HUES6 (cell line): ENCODE results near the gene GNAT1.

Experiments used
- H3K27ac ChIP-seq: 2 replicates; pipeline ENCODE4 v1.7.0; 2013; ENCODE audit warnings: low read depth, mild to moderate bottlenecking, low read length, inconsistent platforms
- H3K27me3 ChIP-seq: 2 replicates; pipeline ENCODE4 v1.6.1; 2013; ENCODE audit warnings: low read length; ENCODE audit not compliant: control insufficient read depth, insufficient read depth
- H3K36me3 ChIP-seq: 2 replicates; pipeline ENCODE4 v1.6.1; 2013; ENCODE audit warnings: low read length; ENCODE audit not compliant: control insufficient read depth, insufficient read depth
- H3K4me1 ChIP-seq: 2 replicates; pipeline ENCODE4 v1.6.1; 2013; ENCODE audit warnings: low read length; ENCODE audit not compliant: control insufficient read depth, insufficient read depth
- H3K4me3 ChIP-seq: 2 replicates; pipeline ENCODE4 v1.5.1; 2013; ENCODE audit warnings: low read depth, low read length
- H3K9ac ChIP-seq: one replicate; pipeline ENCODE4 v1.6.1; 2013; ENCODE audit warnings: mild to moderate bottlenecking, low read length
- H3K9me3 ChIP-seq: 2 replicates; pipeline ENCODE4 v1.6.1; 2013; ENCODE audit warnings: low read depth, low read length; ENCODE audit not compliant: control insufficient read depth, insufficient read depth

GNAT1 gene

DNA sequence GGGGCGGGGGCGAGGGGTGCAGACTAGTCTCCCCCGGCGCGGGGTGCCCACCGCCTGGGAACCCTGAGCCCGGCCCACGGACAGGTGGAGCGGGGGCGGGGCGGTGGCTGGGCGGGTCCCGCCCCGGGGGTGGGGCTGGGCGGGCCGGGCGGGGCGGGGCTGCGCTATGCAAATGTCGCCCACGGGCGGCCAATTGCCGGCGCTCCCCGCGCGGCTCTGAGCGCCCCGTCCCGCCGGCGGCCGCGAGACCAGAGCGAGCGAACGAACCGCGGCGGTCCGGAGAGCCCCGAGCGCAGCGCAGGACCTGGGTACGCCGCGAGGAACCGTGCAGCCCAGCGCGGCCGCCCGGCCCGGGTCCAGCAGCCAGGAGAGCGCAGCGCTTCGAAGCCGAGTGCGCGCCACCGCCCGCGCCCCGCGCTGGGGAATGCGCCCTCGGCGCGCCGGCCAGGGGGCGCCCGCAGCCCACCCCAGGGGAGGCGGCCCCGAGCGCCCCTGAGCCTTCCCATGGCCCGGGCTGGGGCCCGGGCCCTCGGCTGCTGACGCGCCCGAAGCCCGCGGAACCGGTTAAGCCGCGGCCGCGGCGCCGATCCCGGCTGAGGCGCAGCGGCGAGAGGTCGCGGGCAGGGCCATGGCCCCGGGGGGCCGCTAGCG is 36.4 kb upstream of the GNAT1 start, which contains the start of gene SEMA3F:
Gene SEMA3F, plus strand, starts transcription at position 485 of the 651 bp plus-strand sequence. CDS start 4,299 bp downstream, outside the sequence.
- Histone ChIP-seq H3K27ac (no peak within 1 kb of the TSS), H3K9me3 (no peaks in the 10 kb centered on the region), H3K36me3 (peaks cover under 1% of the 10 kb centered on the region; the same call in 1 of the 2 replicates), H3K4me3 (peak within 1 kb of the TSS; percentile 75), H3K9ac (peak within 1 kb of the TSS; percentile 64), H3K27me3 (peaks cover 41% of the 10 kb centered on the region), H3K4me1 (peaks cover 66% of the 10 kb centered on the region)

DNA sequence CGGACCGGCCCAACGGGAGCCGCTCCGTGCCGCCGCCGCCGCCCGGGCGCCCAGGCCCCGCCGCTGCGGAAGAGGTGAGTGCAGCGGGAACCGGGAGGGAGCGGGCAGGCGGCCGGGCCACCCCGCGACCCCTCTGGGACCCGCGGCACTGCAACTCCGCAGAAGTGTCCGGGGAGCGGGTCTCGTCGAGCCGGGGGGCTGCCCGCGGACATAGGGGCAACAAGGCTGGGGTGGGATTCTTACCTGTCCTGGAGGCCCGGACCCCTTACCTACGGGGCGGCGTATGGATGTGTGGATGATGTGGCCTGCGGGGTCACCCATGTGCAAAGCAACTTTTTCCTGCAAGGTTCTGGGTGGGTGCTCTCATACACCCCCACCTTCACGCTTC is 35.9 kb upstream of the GNAT1 start:
- peak overlapping the region; percentile 64 for H3K9ac ChIP-seq

DNA sequence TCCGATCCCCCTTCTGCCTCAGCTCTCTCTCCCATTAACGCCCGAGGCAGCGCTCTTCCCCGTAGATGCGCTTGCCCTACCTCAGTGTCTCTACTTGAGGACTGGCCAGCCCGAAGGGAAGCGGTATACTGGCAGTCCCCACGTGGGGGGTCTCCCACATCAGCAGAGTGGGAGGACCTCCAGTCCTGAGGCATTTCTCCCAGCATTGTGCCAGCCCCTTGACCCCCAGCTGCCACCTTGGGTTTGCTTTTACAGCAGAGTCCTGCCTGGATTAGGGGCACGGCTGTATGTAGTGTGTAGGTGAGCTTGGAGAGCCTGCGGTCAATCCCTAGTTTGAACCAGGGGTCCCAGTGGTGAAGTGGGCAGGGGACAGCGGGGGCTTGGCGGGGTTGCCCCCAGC is 35.5 kb upstream of the GNAT1 start:
- Histone ChIP-seq H3K27ac (no peak overlapping the region), H3K9me3 (no peaks in the 10 kb centered on the region), H3K4me1 (peaks cover 64% of the 10 kb centered on the region), H3K4me3 (peak overlapping the region; percentile 75), H3K9ac (peak overlapping the region; percentile 64), H3K27me3 (peaks cover 41% of the 10 kb centered on the region), H3K36me3 (peaks cover 4% of the 10 kb centered on the region; the same call in 1 of the 2 replicates)

More for the DNA sequence above, 35.9 kb upstream of the GNAT1 start:
- H3K36me3 ChIP-seq = peaks cover 4% of the 10 kb centered on the region; the same call in 1 of the 2 replicates
- H3K27ac ChIP-seq = no peak overlapping the region
- H3K4me1 ChIP-seq = peaks cover 66% of the 10 kb centered on the region
- peaks cover 41% of the 10 kb centered on the region for H3K27me3 ChIP-seq
- H3K4me3 ChIP-seq = peak overlapping the region; percentile 75
- no peaks in the 10 kb centered on the region for H3K9me3 ChIP-seq

DNA sequence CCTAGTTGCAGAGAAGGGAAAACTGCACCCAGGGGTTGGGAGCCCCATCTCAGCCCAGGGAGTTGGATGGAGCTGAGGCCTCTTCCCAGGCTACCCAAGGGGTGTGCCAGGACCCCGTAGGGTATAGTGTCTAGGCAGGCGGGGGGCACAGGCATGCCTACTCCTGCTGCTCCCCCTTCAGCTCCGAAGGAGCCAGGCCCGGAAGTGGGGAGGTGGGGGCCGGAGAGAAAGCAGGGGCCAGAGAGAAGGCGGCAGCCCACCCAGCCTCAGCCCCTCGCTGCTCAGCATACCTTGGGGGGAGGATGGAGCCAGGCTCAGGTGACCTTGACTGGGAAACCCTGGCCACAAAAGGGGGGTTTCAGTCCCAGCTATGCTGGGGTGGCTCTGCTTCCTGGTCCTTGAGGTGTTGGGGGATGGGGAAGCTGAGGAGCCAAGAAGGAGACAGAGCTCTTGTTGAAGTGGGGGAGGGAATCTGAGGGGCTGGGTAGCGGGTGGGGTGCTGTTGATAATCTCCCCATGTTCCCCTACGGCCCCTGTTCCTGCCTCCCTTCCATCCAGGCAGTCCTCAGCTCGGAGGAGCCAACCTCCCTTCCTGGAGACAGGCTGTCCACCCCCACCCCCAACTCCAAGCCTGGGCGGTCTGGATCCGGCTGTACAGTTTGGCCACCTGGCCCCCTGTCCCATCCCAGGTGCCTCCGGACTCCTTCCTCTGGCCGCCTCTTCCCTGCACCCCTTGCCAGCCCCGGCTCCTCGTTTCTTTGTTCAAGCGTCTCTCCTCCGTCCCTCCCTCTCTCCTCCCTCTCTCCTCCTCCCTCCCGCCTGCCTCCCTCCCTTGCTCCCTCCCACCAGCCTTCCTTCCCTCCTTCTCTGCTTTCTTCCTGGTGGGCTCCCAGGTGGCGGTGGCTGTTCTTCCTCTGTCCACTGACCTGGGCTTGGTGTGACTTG is 34.6 kb upstream of the GNAT1 start:
- H3K9ac ChIP-seq = peak overlapping the region; percentile 22
- H3K4me3 ChIP-seq = peak overlapping the region; percentile 75
- H3K27ac ChIP-seq = no peak overlapping the region
- peaks cover 60% of the 10 kb centered on the region for H3K4me1 ChIP-seq
- H3K9me3 ChIP-seq = no peaks in the 10 kb centered on the region
- H3K27me3 ChIP-seq = peaks cover 39% of the 10 kb centered on the region
- peaks cover 12% of the 10 kb centered on the region for H3K36me3 ChIP-seq

DNA sequence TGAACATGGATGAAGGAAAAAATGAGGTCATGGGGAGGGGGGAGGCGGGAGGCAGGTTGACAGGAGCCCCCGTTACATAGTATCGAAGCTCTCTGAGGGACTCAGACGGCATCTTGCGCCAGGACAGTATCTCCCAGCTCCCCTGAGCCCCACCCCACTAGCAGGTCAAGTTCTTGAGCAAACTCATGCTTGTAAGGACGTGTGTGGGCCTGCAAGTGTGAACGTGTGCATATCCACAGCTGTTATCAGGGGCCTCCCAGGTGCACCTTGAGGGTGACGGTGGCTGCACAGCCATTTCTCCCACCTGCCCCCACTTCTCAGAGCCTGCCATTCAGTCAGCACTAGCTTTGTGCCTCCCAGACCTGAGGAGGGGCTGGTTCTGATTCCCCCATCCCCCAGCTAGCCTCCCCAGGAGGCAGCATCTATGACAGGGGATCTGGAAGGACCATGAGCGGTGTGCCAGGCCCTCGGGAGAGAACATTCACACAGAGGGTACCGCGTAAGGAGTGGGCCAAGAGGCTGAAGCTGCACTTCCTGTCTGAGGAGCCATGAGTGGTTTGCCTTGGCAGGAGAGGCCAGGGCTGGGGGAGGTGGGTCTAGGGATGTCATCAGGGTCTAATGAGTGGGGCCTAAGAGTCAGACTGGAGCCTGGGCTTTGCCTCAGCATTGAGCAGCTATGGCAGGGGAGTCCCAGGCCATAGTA is 33.4 kb upstream of the GNAT1 start:
- Histone ChIP-seq H3K27ac (no peak overlapping the region), H3K9me3 (no peaks in the 10 kb centered on the region), H3K4me1 (peaks cover 57% of the 10 kb centered on the region), H3K4me3 (no peak overlapping the region), H3K27me3 (peaks cover 31% of the 10 kb centered on the region), H3K9ac (no peak overlapping the region), H3K36me3 (peaks cover 17% of the 10 kb centered on the region)

DNA sequence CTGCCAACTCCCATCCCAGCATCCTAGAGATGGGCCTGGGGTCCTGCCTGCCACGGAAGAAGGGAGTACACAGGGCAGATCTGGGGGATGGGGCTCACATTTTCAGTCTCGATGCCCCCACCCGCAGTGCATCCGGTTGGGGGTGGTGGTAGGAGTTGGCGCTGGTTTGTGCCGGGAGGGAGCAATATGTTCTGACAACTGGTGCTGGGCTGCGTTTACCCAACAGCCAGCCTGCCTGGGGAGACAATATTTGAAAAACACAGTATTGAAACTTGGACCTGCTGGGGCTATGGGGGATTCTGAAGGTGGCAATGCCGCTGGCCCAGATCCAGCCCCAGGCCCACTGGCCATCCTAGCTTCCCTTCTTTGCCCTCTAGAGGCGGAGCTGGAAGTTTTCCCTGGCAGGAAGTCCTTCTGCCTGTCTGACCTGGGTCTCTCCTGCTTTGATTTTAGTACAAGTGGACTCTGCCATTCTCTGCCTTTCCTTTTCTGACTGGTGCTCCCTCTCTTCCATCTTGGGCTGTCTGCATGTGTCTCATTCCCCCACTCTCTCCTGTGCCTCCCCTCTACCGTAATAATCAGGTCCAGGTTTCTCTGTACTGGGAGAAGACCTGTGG is 32.8 kb upstream of the GNAT1 start:
- no peak overlapping the region for H3K27ac ChIP-seq
- peaks cover 57% of the 10 kb centered on the region for H3K4me1 ChIP-seq
- H3K36me3 ChIP-seq = peaks cover 17% of the 10 kb centered on the region

DNA sequence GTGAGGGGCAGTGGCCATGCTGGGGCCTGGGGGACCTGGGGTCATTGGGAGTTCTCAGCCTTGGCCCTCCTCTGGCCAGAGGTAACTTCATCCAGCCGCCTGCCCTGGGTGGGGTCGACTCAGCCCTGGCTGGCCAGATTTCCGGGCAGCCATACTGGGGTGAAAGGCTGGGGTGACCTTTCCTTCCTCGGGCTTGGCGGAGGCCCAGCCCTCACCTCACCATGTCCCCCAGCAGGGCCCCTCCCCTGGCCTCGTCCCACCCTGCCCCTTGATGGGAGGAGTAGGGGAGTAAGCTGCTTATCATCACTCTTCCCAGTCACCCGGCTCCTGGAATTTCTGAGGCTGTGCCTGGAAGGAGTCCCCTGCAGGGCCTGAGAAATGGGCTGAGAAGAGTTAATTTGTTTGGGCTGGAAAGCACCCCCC is 30.8 kb upstream of the GNAT1 start:
- H3K9me3 ChIP-seq = no peaks in the 10 kb centered on the region
- H3K4me3 ChIP-seq = no peak overlapping the region
- peaks cover 65% of the 10 kb centered on the region for H3K4me1 ChIP-seq
- no peak overlapping the region for H3K27ac ChIP-seq
- peaks cover 14% of the 10 kb centered on the region for H3K27me3 ChIP-seq
- H3K36me3 ChIP-seq = peaks cover 22% of the 10 kb centered on the region
- no peak overlapping the region for H3K9ac ChIP-seq

More for the DNA sequence above, 32.8 kb upstream of the GNAT1 start:
- H3K9me3 ChIP-seq = no peaks in the 10 kb centered on the region
- H3K4me3 ChIP-seq = no peak overlapping the region
- H3K9ac ChIP-seq = no peak overlapping the region
- peaks cover 24% of the 10 kb centered on the region for H3K27me3 ChIP-seq

DNA sequence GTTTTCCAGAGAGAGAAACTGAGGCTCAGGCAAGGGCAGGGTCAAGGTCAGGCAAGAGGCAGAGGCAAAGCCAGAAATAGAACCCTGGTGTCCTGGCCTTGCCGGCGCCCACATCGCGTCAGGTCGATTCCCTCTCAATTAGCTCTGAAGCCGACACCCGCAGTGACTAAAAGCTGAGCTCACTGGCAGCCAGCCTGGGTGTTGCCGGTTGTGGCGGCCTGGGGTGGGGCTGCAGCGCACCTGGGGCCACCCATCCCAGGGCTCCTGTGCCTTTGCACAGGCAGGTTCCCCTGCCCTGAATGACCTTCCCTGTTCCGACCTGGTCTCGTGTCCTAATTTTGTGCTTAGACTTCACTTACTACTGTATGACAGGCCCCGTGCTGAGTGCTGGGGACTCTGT is 30.1 kb upstream of the GNAT1 start:
- H3K27me3 ChIP-seq = peaks cover 6% of the 10 kb centered on the region
- peaks cover 22% of the 10 kb centered on the region for H3K36me3 ChIP-seq
- H3K4me1 ChIP-seq = peaks cover 66% of the 10 kb centered on the region
- H3K27ac ChIP-seq = no peak overlapping the region
- no peak overlapping the region for H3K9ac ChIP-seq
- no peaks in the 10 kb centered on the region for H3K9me3 ChIP-seq
- no peak overlapping the region for H3K4me3 ChIP-seq

DNA sequence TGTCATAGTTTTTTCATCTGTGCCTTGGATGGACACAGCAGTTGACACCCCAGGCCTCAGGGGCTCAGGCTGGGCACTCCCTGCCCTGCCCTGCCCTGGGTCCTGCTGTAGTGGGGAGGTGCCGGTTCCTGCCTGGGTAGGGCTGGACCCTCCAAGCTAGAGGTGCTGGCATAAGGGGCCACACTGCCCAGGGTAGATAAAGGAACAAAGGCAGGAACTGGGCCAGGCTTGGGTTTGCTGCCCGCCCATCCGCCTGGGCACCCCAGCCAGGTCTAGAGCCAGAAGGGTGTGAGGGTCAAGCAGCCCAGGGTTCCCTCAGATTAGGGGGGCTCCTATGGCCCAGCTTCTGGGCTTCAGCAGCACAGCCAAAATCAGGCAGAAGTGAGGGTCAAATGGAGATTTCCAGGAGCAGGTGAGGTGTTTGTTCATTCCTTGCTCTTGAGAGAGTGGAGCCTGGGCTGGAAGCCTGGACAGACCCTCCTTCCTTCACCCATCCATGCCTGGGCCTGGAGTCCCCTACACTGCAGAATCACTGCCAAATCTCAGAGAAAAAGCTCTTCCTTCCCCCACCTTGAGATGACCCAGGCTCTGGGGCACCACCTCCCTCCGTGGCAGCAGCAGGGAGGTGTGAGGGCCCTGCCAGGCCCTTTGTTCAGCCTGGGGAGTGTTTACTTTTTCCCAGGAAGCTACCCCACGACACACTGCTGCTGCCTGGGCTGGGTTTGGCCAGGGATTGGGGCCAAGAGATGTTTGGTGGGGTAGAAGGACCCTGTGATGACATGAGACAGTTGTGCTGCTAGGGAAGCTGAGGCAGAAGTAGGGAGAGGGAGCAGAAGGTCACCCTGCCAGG is 29.2 kb upstream of the GNAT1 start:
- no peak overlapping the region for H3K27ac ChIP-seq
- H3K27me3 ChIP-seq = no peaks in the 10 kb centered on the region
- no peak overlapping the region for H3K4me3 ChIP-seq
- no peaks in the 10 kb centered on the region for H3K9me3 ChIP-seq
- peaks cover 22% of the 10 kb centered on the region for H3K36me3 ChIP-seq
- H3K4me1 ChIP-seq = peaks cover 66% of the 10 kb centered on the region
- H3K9ac ChIP-seq = no peak overlapping the region
